ACC112 (cell line): ENCODE data around the gene PNCK.

Source experiments
- H2AFZ ChIP-seq: fragments of 200-600 bp; sonication (generic); one replicate; pipeline ENCODE4 v1.6.0; 2017; ENCODE audit warnings: antibody characterized with exemption, low read length; ENCODE audit not compliant: unreplicated experiment
- H3K27ac ChIP-seq: fragments of 200-600 bp; sonication (generic); 2 replicates; pipeline ENCODE4 v1.5.1; 2014; ENCODE audit warnings: low read depth, mild to moderate bottlenecking, antibody characterized with exemption, low read length, moderate library complexity
- H3K27me3 ChIP-seq: fragments of 200-600 bp; sonication (generic); 2 replicates; pipeline ENCODE4 v1.6.1; 2014; ENCODE audit warnings: mild to moderate bottlenecking, antibody characterized with exemption, low read length, moderate library complexity, mixed read lengths; ENCODE audit not compliant: insufficient read depth
- H3K36me3 ChIP-seq: fragments of 200-600 bp; sonication (generic); 2 replicates; pipeline ENCODE4 v1.6.1; 2016; ENCODE audit warnings: mild to moderate bottlenecking, antibody characterized with exemption, low read length, moderate library complexity, mixed read lengths; ENCODE audit not compliant: insufficient read depth
- H3K4me1 ChIP-seq: fragments of 200-600 bp; sonication (generic); one replicate; pipeline ENCODE4 v1.6.1; 2016; ENCODE audit warnings: low read length, mixed read lengths; ENCODE audit not compliant: insufficient read depth, unreplicated experiment, control insufficient read depth
- H3K4me3 ChIP-seq: fragments of 200-600 bp; sonication (generic); 2 replicates; pipeline ENCODE4 v1.5.1; 2014; ENCODE audit warnings: mild to moderate bottlenecking, low read depth, low read length
- H3K79me2 ChIP-seq: fragments of 200-600 bp; sonication (generic); one replicate; pipeline ENCODE4 v1.6.0; 2016; ENCODE audit warnings: low read length; ENCODE audit not compliant: control insufficient read depth, unreplicated experiment, insufficient read depth

The PNCK gene

GRCh38 chrX:153638436-153639176, 35.0 kb downstream of the PNCK start:
- H3K79me2 ChIP-seq = no peaks in the 10 kb centered on the region
- H3K4me3 ChIP-seq = no peak overlapping the region
- H3K27me3 ChIP-seq = peaks cover 23% of the 10 kb centered on the region; the same call in 1 of the 2 replicates
- H3K27ac ChIP-seq = no peak overlapping the region
- H3K4me1 ChIP-seq = no peaks in the 10 kb centered on the region
- H2AFZ ChIP-seq = no peak overlapping the region
- no peaks in the 10 kb centered on the region for H3K36me3 ChIP-seq

- Histone ChIP-seq H2AFZ (no peak overlapping the region), H3K27ac (no peak overlapping the region), H3K79me2 (no peaks in the 10 kb centered on the region), H3K27me3 (peaks cover 17% of the 10 kb centered on the region; the same call in 1 of the 2 replicates), H3K4me3 (no peak overlapping the region), H3K4me1 (no peaks in the 10 kb centered on the region), H3K36me3 (no peaks in the 10 kb centered on the region)
Measured at GRCh38 chrX:153638041-153638371, 35.6 kb downstream of the PNCK start.

- peaks cover 12% of the 10 kb centered on the region; the same call in 1 of the 2 replicates for H3K27me3 ChIP-seq
- no peak overlapping the region for H2AFZ ChIP-seq
- H3K36me3 ChIP-seq = no peaks in the 10 kb centered on the region
- H3K79me2 ChIP-seq = no peaks in the 10 kb centered on the region
- H3K4me1 ChIP-seq = no peaks in the 10 kb centered on the region
- H3K4me3 ChIP-seq = no peak overlapping the region
- H3K27ac ChIP-seq = no peak overlapping the region
Measured at GRCh38 chrX:153637121-153638040, 36.2 kb downstream of the PNCK start.

- Histone ChIP-seq H3K4me1 (no peaks in the 10 kb centered on the region), H3K27me3 (peaks cover 11% of the 10 kb centered on the region; the same call in 1 of the 2 replicates)
Measured at GRCh38 chrX:153636716-153637115, 36.9 kb downstream of the PNCK start.

GRCh38 chrX:153635788-153636668, 37.6 kb downstream of the PNCK start:
- Histone ChIP-seq H3K4me1 (no peaks in the 10 kb centered on the region), H2AFZ (no peak overlapping the region), H3K4me3 (no peak overlapping the region), H3K79me2 (no peaks in the 10 kb centered on the region), H3K27me3 (peaks cover 10% of the 10 kb centered on the region; the same call in 1 of the 2 replicates), H3K36me3 (no peaks in the 10 kb centered on the region), H3K27ac (no peak overlapping the region)

More at GRCh38 chrX:153636716-153637115, 36.9 kb downstream of the PNCK start:
- H3K4me3 ChIP-seq = no peak overlapping the region
- H3K36me3 ChIP-seq = no peaks in the 10 kb centered on the region
- H3K27ac ChIP-seq = no peak overlapping the region
- H2AFZ ChIP-seq = no peak overlapping the region
- no peaks in the 10 kb centered on the region for H3K79me2 ChIP-seq

- peaks cover 10% of the 10 kb centered on the region for H3K27me3 ChIP-seq
- no peak overlapping the region for H3K27ac ChIP-seq
- no peak overlapping the region for H3K4me3 ChIP-seq
- H3K4me1 ChIP-seq = no peaks in the 10 kb centered on the region
- H2AFZ ChIP-seq = no peak overlapping the region
- no peaks in the 10 kb centered on the region for H3K36me3 ChIP-seq
- H3K79me2 ChIP-seq = no peaks in the 10 kb centered on the region
Measured at GRCh38 chrX:153635388-153635787, 38.2 kb downstream of the PNCK start.

GRCh38 chrX:153634832-153635231, 38.8 kb downstream of the PNCK start:
- Histone ChIP-seq H2AFZ (no peak overlapping the region), H3K27ac (no peak overlapping the region), H3K4me3 (no peak overlapping the region), H3K36me3 (no peaks in the 10 kb centered on the region), H3K4me1 (no peaks in the 10 kb centered on the region), H3K27me3 (peaks cover 10% of the 10 kb centered on the region), H3K79me2 (no peaks in the 10 kb centered on the region)

GRCh38 chrX:153634236-153634635, 39.4 kb downstream of the PNCK start:
- H3K4me1 ChIP-seq = no peaks in the 10 kb centered on the region
- H3K27ac ChIP-seq = no peak overlapping the region
- H2AFZ ChIP-seq = no peak overlapping the region
- H3K36me3 ChIP-seq = no peaks in the 10 kb centered on the region
- H3K79me2 ChIP-seq = no peaks in the 10 kb centered on the region
- H3K27me3 ChIP-seq = peaks cover 10% of the 10 kb centered on the region
- H3K4me3 ChIP-seq = no peak overlapping the region

GRCh38 chrX:153633607-153634180, 39.9 kb downstream of the PNCK start:
- no peak overlapping the region for H2AFZ ChIP-seq
- no peaks in the 10 kb centered on the region for H3K4me1 ChIP-seq
- no peaks in the 10 kb centered on the region for H3K36me3 ChIP-seq
- no peaks in the 10 kb centered on the region for H3K79me2 ChIP-seq
- H3K27me3 ChIP-seq = peaks cover 10% of the 10 kb centered on the region
- no peak overlapping the region for H3K4me3 ChIP-seq
- no peak overlapping the region for H3K27ac ChIP-seq

GRCh38 chrX:153633048-153633447, 40.6 kb downstream of the PNCK start:
- no peaks in the 10 kb centered on the region for H3K79me2 ChIP-seq

More at GRCh38 chrX:153633048-153633447, 40.6 kb downstream of the PNCK start:
- H3K36me3 ChIP-seq = no peaks in the 10 kb centered on the region
- no peaks in the 10 kb centered on the region for H3K4me1 ChIP-seq
- peaks cover 10% of the 10 kb centered on the region for H3K27me3 ChIP-seq
- H3K27ac ChIP-seq = no peak overlapping the region
- H2AFZ ChIP-seq = no peak overlapping the region
- no peak overlapping the region for H3K4me3 ChIP-seq
